Calu3 (cell line): ENCODE measurements around the gene SMIM30. TPM values are rescaled to one million over a fixed set of nuclear protein-coding genes. Genes with fewer than 3 reads are reported as not detected.

Experiments
- BruUV-seq: library from RNA; stranded (reverse); fragments of 400-500 nt; replicated peaks from 2 replicates; lab custom pipeline; 2021; lab: Mats Ljungman, UMichigan
- CTCF ChIA-PET: fragments of 300-600 bp; sonication (Branson Sonifier 250); formaldehyde crosslinking; loops from one replicate; lab custom pipeline; 2022; ENCODE audit warnings: antibody characterized with exemption; lab: Charles Lee
- DNase-seq: peaks from one replicate; pipeline ENCODE4 v3.0.0; 2022
- H3K27ac Mint-ChIP-seq: one replicate; pipeline ENCODE4 v1.8.0; 2022; ENCODE audit warnings: mixed read lengths; ENCODE audit not compliant: unreplicated experiment
- H3K27me3 Mint-ChIP-seq: one replicate; pipeline ENCODE4 v1.8.0; 2022; ENCODE audit warnings: mixed read lengths; ENCODE audit not compliant: unreplicated experiment
- H3K36me3 Mint-ChIP-seq: one replicate; pipeline ENCODE4 v1.8.0; 2022; ENCODE audit warnings: mild to moderate bottlenecking, moderate library complexity, mixed read lengths; ENCODE audit not compliant: insufficient read depth, unreplicated experiment
- H3K4me1 Mint-ChIP-seq: one replicate; pipeline ENCODE4 v1.8.0; 2022; ENCODE audit warnings: mild to moderate bottlenecking, low read depth, mixed read lengths; ENCODE audit not compliant: unreplicated experiment
- H3K4me3 Mint-ChIP-seq: one replicate; pipeline ENCODE4 v1.8.0; 2022; ENCODE audit warnings: mild to moderate bottlenecking, low read depth, moderate library complexity, mixed read lengths; ENCODE audit not compliant: unreplicated experiment
- H3K9me3 Mint-ChIP-seq: one replicate; pipeline ENCODE4 v1.8.0; 2022; ENCODE audit warnings: low read depth, mixed read lengths; ENCODE audit not compliant: unreplicated experiment
- intact Hi-C: fragments of 100-400 bp; cut with micrococcal nuclease; formaldehyde crosslinking; loops from one replicate; pipeline ENCODE4 v1.10.0; 2022; ENCODE audit not compliant: unreplicated experiment
- total RNA-seq: library from RNA; stranded (reverse); gene quantifications from 2 replicates; pipeline ENCODE4 v1.2.3, GENCODE V29; 2022
- TF ChIP-seq, protein P1 (sequence below): fragments of 200-600 bp; IDR thresholded peaks from one replicate; pipeline ENCODE4 v1.8.0; 2022; ENCODE audit warnings: antibody characterized with exemption; ENCODE audit not compliant: unreplicated experiment

SMIM30 gene
- total RNA-seq, 1 experiment from 2014 or later: 35.9 TPM

DNA sequence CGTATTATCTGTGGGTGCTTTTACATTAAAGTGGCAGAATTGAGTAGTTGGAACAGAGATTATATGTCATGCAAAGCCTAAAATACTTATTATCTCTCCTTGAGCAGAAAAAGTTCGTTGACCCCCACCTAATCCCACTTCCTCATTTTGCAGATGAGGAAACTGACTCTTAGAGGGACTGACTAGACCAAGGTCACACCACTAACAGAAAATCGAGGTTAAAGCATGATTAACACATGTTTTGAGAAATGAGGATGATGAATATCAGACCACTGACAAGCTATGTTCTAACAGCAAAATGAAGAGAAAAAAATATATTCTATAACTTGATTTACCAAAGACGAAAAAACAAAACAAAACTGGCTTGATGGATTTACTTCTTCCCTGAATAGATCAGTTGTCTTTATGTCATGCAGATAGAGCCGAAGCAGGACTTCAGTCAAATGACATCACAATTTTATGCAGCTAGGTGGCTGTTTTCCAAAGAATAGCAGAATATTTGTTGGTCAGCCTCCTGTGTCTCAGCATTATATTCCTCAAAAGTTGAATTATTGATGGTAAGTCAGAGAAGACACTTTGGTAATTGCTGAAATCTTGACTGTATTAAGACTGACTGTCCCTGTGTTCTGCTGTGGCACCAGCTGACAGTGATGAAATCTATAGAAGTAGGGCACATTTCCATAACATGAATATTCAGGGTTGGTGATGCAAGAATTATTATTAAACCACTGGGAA lies 24.2 kb upstream of the SMIM30 start:
- intact Hi-C loops: no loop called here
- H3K4me3 Mint-ChIP-seq: no peak overlapping the region
- H3K9me3 Mint-ChIP-seq: no peaks in the 10 kb centered on the region
- H3K27me3 Mint-ChIP-seq: peaks cover 24% of the 10 kb centered on the region
- no peak for DNase-seq
- BruUV-seq: no TSS peak
- CTCF ChIA-PET: no interaction called here
- no peaks in the 10 kb centered on the region for H3K4me1 Mint-ChIP-seq
- TF ChIP-seq, protein P1, sequence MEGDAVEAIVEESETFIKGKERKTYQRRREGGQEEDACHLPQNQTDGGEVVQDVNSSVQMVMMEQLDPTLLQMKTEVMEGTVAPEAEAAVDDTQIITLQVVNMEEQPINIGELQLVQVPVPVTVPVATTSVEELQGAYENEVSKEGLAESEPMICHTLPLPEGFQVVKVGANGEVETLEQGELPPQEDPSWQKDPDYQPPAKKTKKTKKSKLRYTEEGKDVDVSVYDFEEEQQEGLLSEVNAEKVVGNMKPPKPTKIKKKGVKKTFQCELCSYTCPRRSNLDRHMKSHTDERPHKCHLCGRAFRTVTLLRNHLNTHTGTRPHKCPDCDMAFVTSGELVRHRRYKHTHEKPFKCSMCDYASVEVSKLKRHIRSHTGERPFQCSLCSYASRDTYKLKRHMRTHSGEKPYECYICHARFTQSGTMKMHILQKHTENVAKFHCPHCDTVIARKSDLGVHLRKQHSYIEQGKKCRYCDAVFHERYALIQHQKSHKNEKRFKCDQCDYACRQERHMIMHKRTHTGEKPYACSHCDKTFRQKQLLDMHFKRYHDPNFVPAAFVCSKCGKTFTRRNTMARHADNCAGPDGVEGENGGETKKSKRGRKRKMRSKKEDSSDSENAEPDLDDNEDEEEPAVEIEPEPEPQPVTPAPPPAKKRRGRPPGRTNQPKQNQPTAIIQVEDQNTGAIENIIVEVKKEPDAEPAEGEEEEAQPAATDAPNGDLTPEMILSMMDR: no peak
- H3K27ac Mint-ChIP-seq: no peak overlapping the region
- H3K36me3 Mint-ChIP-seq: no peaks in the 10 kb centered on the region

DNA sequence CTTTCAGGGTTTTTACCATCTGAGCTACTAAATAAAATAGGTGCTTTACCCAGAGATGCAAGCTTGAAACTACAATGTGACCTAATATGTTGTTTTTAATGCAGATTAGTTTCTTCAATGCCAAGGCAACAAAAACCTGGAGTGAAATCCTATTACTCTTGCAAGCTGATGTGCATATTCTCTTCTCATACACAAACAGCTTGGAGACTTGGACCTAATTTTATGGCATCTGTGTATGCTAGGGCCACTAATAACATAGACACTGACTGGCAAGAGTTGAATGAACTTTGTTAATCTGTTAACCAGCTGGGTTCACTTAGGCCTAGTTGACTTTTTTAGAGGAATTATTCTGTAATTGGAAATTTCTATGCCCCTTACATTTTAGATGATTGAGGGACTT lies 23.4 kb upstream of the SMIM30 start:
- H3K27ac Mint-ChIP-seq: no peak overlapping the region
- BruUV-seq: no TSS peak
- H3K9me3 Mint-ChIP-seq: peaks cover 3% of the 10 kb centered on the region
- peaks cover 24% of the 10 kb centered on the region for H3K27me3 Mint-ChIP-seq
- intact Hi-C loops: no loop called here
- TF ChIP-seq, protein P1: no peak
- no peaks in the 10 kb centered on the region for H3K4me1 Mint-ChIP-seq
- CTCF ChIA-PET: no interaction called here
- no peaks in the 10 kb centered on the region for H3K36me3 Mint-ChIP-seq
- DNase-seq: no peak
- H3K4me3 Mint-ChIP-seq: no peak overlapping the region

DNA sequence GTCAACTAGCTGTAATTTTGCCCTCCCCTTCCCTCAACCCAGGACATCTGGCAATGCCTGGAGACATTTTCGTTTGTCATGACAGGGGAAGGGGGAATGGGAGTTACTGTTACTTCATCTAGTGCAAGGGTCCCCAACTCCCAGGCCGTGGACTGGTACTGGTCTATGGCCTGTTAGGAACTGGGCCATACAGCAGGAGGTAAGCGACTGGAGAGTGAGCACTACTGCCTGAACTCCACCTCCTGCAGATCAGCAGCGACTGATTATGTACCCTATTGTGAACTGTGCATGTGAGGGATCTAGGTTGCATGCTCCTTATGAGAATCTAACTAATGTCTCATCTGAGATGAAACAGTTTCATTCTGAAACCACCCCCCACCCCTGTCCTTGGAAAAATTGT lies 22.6 kb upstream of the SMIM30 start:
- no peak overlapping the region for H3K27ac Mint-ChIP-seq
- H3K4me1 Mint-ChIP-seq: no peaks in the 10 kb centered on the region
- H3K9me3 Mint-ChIP-seq: peaks cover 4% of the 10 kb centered on the region
- CTCF ChIA-PET: no interaction called here
- peaks cover 21% of the 10 kb centered on the region for H3K27me3 Mint-ChIP-seq
- TF ChIP-seq, protein P1: no peak
- H3K4me3 Mint-ChIP-seq: no peak overlapping the region
- no peaks in the 10 kb centered on the region for H3K36me3 Mint-ChIP-seq
- no peak for DNase-seq
- no TSS peak for BruUV-seq
- intact Hi-C loops: no loop called here

DNA sequence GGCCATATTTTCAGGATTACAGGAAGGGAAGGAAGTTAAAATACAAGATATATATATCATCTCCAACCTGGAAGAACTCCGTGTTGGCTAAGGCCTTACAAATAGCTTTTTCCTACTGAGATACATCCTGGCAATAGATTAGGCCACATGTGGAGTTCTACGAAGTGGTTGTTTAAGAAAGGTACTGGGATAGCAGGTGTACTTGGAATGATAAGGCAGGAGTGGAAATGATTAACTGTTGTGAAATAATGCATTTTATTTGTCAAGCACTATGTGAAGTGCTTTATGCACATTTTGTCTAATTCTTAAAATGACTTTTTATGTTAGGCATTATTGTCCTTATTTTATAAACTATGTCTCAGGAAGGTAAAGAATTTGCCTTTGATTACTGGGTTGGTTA lies 18.9 kb upstream of the SMIM30 start:
- H3K27ac Mint-ChIP-seq: no peak overlapping the region
- intact Hi-C loops: no loop called here
- no peaks in the 10 kb centered on the region for H3K27me3 Mint-ChIP-seq
- H3K36me3 Mint-ChIP-seq: no peaks in the 10 kb centered on the region
- no peak overlapping the region for H3K4me3 Mint-ChIP-seq
- H3K9me3 Mint-ChIP-seq: peaks cover 6% of the 10 kb centered on the region
- CTCF ChIA-PET: no interaction called here
- TF ChIP-seq, protein P1: no peak
- DNase-seq: no peak
- BruUV-seq: no TSS peak
- no peaks in the 10 kb centered on the region for H3K4me1 Mint-ChIP-seq
